Hepatocyte (in vitro differentiated cells): ENCODE data around the gene RPGRIP1L. TPM values are rescaled to one million over a fixed set of nuclear protein-coding genes. Genes with fewer than 3 reads are reported as not detected.

ENCODE experiments used
- DNase-seq: peaks from one replicate; pipeline ENCODE4 v3.0.0-alpha.2; 2016; ENCODE audit warnings: low spot score
- H2AFZ ChIP-seq: fragments of 200-600 bp; sonication (generic); 2 replicates; pipeline ENCODE4 v1.6.0; 2016; ENCODE audit warnings: antibody characterized with exemption, mild to moderate bottlenecking
- H3K27ac ChIP-seq: fragments of 200-600 bp; sonication (generic); 2 replicates; pipeline ENCODE4 v1.5.1; 2016; ENCODE audit warnings: mild to moderate bottlenecking
- H3K27me3 ChIP-seq: fragments of 200-600 bp; sonication (generic); 2 replicates; pipeline ENCODE4 v1.6.1; 2016
- H3K36me3 ChIP-seq: fragments of 200-600 bp; sonication (generic); replicated peaks from 2 replicates; pipeline ENCODE4 v1.5.1; 2016; ENCODE audit warnings: low read depth; ENCODE audit not compliant: insufficient read depth
- H3K4me1 ChIP-seq: fragments of 200-600 bp; sonication (generic); 2 replicates; pipeline ENCODE4 v1.5.1; 2016; ENCODE audit warnings: mild to moderate bottlenecking, moderate library complexity; ENCODE audit not compliant: insufficient read depth
- H3K4me2 ChIP-seq: fragments of 200-600 bp; sonication (generic); 2 replicates; pipeline ENCODE4 v1.6.0; 2016
- H3K4me3 ChIP-seq: fragments of 200-600 bp; sonication (generic); 2 replicates; pipeline ENCODE4 v1.5.1; 2016; ENCODE audit warnings: mild to moderate bottlenecking
- H3K79me2 ChIP-seq: fragments of 200-600 bp; sonication (generic); 2 replicates; pipeline ENCODE4 v1.6.0; 2017; ENCODE audit warnings: mild to moderate bottlenecking
- H3K9me2 ChIP-seq: fragments of 200-600 bp; sonication (generic); replicated peaks from 2 replicates; pipeline ENCODE4 v1.6.0; 2017; ENCODE audit warnings: mild to moderate bottlenecking; ENCODE audit not compliant: insufficient read depth
- H3K9me3 ChIP-seq: fragments of 200-600 bp; sonication (generic); 2 replicates; pipeline ENCODE4 v1.5.1; 2016; ENCODE audit warnings: low read depth, mild to moderate bottlenecking
- H4K20me1 ChIP-seq: fragments of 200-600 bp; sonication (generic); 2 replicates; pipeline ENCODE4 v1.6.0; 2016; ENCODE audit warnings: mild to moderate bottlenecking; ENCODE audit not compliant: insufficient read depth, poor library complexity, severe bottlenecking
- EZH2 ChIP-seq: fragments of 200-600 bp; sonication (generic); IDR thresholded peaks from 2 replicates; pipeline ENCODE4 v1.6.1; 2016; ENCODE audit warnings: antibody characterized with exemption, mild to moderate bottlenecking, borderline replicate concordance
- EZH2phosphoT487 ChIP-seq: fragments of 200-600 bp; sonication (generic); IDR thresholded peaks from one replicate; pipeline ENCODE4 v1.6.1; 2018; ENCODE audit warnings: antibody characterized with exemption, mild to moderate bottlenecking, low read depth, moderate library complexity; ENCODE audit not compliant: unreplicated experiment, severe bottlenecking
- WGBS: methylation state at CpG from one replicate; pipeline ENCODE4 v1.1.6; 2016; ENCODE audit warnings: low lambda C conversion rate; ENCODE audit errors: missing lambda C conversion rate; 5-methylcytosine and 5-hydroxymethylcytosine counted together
- polyA plus RNA-seq: library from polyadenylated mRNA; unstranded; fragments of >200 nt; fragmentation: Nextera tagmentation; extraction: Ambion mirVana; gene quantifications from 2 replicates; pipeline ENCODE4 v1.2.1, GENCODE V29; 2016
- total RNA-seq: library from RNA; depleted of rRNA; stranded (reverse); fragments of >200 nt; gene quantifications from 2 replicates; pipeline ENCODE4 v1.2.3, GENCODE V29; 2014
- TF ChIP-seq, protein P1 (sequence below): fragments of 200-600 bp; sonication (generic); IDR thresholded peaks from 2 replicates; pipeline ENCODE4 v1.5.1; 2016; ENCODE audit warnings: antibody characterized with exemption, mild to moderate bottlenecking; ENCODE audit not compliant: poor library complexity

RPGRIP1L gene
- total and polyA plus RNA-seq, 2 experiments from 2014 or later: 5.8 to 9.5 TPM

GRCh38 chr16:53629607-53630312 lies 73.9 kb downstream of the RPGRIP1L start:
- Histone ChIP-seq H3K4me2 (no peak overlapping the region), H3K9me3 (no peaks in the 10 kb centered on the region), H3K4me1 (no peaks in the 10 kb centered on the region), H3K4me3 (no peak overlapping the region), H4K20me1 (no peaks in the 10 kb centered on the region), H3K79me2 (no peaks in the 10 kb centered on the region), H3K9me2 (no peaks in the 10 kb centered on the region), H3K27ac (no peak overlapping the region), H3K27me3 (no peaks in the 10 kb centered on the region), H2AFZ (no peak overlapping the region), H3K36me3 (no peaks in the 10 kb centered on the region)
- WGBS: 71% methylated on average over 6 of the region's 6 CpGs
- DNase-seq: no peak
- TF ChIP-seq EZH2 (no peak), EZH2phosphoT487 (no peak)
- TF ChIP-seq, protein P1, sequence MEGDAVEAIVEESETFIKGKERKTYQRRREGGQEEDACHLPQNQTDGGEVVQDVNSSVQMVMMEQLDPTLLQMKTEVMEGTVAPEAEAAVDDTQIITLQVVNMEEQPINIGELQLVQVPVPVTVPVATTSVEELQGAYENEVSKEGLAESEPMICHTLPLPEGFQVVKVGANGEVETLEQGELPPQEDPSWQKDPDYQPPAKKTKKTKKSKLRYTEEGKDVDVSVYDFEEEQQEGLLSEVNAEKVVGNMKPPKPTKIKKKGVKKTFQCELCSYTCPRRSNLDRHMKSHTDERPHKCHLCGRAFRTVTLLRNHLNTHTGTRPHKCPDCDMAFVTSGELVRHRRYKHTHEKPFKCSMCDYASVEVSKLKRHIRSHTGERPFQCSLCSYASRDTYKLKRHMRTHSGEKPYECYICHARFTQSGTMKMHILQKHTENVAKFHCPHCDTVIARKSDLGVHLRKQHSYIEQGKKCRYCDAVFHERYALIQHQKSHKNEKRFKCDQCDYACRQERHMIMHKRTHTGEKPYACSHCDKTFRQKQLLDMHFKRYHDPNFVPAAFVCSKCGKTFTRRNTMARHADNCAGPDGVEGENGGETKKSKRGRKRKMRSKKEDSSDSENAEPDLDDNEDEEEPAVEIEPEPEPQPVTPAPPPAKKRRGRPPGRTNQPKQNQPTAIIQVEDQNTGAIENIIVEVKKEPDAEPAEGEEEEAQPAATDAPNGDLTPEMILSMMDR: no peak

DNA sequence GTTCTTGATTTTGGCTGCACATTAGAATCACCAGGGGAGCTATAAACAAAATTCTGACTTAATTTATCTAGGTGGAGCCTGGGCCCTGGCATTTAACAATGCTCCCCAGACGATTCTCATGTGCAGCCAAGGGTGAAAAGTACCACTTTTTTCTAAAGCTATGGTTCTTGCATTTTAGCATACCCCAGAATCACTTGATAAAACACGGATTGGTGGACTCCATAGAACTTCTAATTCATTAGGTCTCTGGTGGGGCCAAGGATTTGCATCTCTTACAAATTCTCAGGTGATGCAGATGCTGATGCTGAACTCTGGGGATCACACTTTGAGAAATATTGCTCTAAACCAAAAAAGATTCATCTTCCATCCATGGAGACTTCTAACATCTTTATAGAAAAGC lies 74.5 kb downstream of the RPGRIP1L start:
- no peak for TF ChIP-seq EZH2
- TF ChIP-seq EZH2phosphoT487: no peak
- TF ChIP-seq, protein P1: no peak

DNA sequence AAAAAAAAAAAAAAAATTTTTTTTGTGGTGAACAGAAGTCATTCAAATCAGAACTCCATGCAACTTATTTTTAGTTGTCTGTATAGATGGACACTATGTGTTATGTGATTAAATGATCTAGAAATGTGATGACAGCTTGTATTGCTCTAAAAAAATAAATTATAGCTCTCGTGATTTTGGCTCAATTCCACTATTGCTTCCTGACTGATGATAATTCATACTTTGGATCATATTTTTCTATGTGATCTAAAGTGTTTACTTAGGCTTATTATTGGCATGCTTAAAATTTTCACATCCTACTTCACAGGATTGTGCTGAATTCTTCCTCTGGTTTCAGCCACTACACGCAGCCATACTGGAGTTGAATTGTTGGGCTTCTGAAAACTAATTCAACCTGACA lies 76.8 kb downstream of the RPGRIP1L start:
- Histone ChIP-seq H3K4me1 (no peaks in the 10 kb centered on the region), H3K4me3 (no peak overlapping the region), H2AFZ (no peak overlapping the region), H3K79me2 (no peaks in the 10 kb centered on the region), H3K9me2 (no peaks in the 10 kb centered on the region), H3K9me3 (no peaks in the 10 kb centered on the region), H3K4me2 (no peak overlapping the region), H3K27ac (no peak overlapping the region), H4K20me1 (no peaks in the 10 kb centered on the region), H3K36me3 (no peaks in the 10 kb centered on the region), H3K27me3 (no peaks in the 10 kb centered on the region)
- TF ChIP-seq, protein P1: no peak
- TF ChIP-seq EZH2 (no peak), EZH2phosphoT487 (no peak)
- DNase-seq: no peak
- WGBS: 88% methylated on average over 2 of the region's 2 CpGs

More for the DNA sequence above, 74.5 kb downstream of the RPGRIP1L start:
- no peaks in the 10 kb centered on the region for H3K27me3 ChIP-seq
- no peak overlapping the region for H2AFZ ChIP-seq
- H4K20me1 ChIP-seq: no peaks in the 10 kb centered on the region
- no peaks in the 10 kb centered on the region for H3K9me2 ChIP-seq
- no peak overlapping the region for H3K4me3 ChIP-seq
- WGBS: 78% methylated on average over 2 of the region's 2 CpGs
- H3K9me3 ChIP-seq: no peaks in the 10 kb centered on the region
- no peaks in the 10 kb centered on the region for H3K79me2 ChIP-seq
- H3K36me3 ChIP-seq: no peaks in the 10 kb centered on the region
- H3K4me1 ChIP-seq: no peaks in the 10 kb centered on the region
- DNase-seq: no peak
- no peak overlapping the region for H3K27ac ChIP-seq
- H3K4me2 ChIP-seq: no peak overlapping the region
